Stimulated activated naive B cell treated with anti-CD40 and anti-IgM and Interleukin-4, amounts not matched to agents 10 μg/mL and 1 μg/mL and 100 μg/mL, for 72 hours (primary cell): ENCODE results near the gene PPP1R13L.
A peak's percentile ranks its signal among the peaks of the same experiment; 100 is the strongest.

Experiments
- ATAC-seq, 2 donors: fragments of 150-1000 bp; cut with Tn5 transposase; replicated peaks; 2 replicates each; pipeline ENCODE4 v1.10.0; 2021; ENCODE audit warnings: moderate library complexity in 1 of 2
- DNase-seq: peaks from one replicate; pipeline ENCODE4 v3.0.0; 2021
- H3K27ac Mint-ChIP-seq: one replicate; pipeline ENCODE4 v1.8.0; 2022; ENCODE audit warnings: mild to moderate bottlenecking, mixed read lengths
- H3K27me3 Mint-ChIP-seq, 2 donors: one replicate each; pipeline ENCODE4 v1.8.0; 2022; ENCODE audit warnings: mixed read lengths in 2 of 2
- H3K36me3 Mint-ChIP-seq, 2 donors: one replicate each; pipeline ENCODE4 v1.8.0; 2022; ENCODE audit warnings: mixed read lengths in 2 of 2, mild to moderate bottlenecking in 1 of 2
- H3K4me1 Mint-ChIP-seq, 2 donors: one replicate each; pipeline ENCODE4 v1.8.0; 2022; ENCODE audit warnings: mixed read lengths in 2 of 2, mild to moderate bottlenecking in 1 of 2
- H3K4me3 Mint-ChIP-seq, 2 donors: one replicate each; pipeline ENCODE4 v1.8.0; 2022; ENCODE audit warnings: mild to moderate bottlenecking in 2 of 2, mixed read lengths in 2 of 2, moderate library complexity in 1 of 2
- H3K9me3 Mint-ChIP-seq, 2 donors: one replicate each; pipeline ENCODE4 v1.8.0; 2022; ENCODE audit warnings: mixed read lengths in 2 of 2, mild to moderate bottlenecking in 1 of 2

The PPP1R13L gene

GRCh38 chr19:45355402-45355801, 49.5 kb downstream of the PPP1R13L start:
- Mint-ChIP-seq H3K4me3 (no peak overlapping the region), H3K27ac (no peak overlapping the region), H3K27me3 (no peaks in the 10 kb centered on the region), H3K4me1 (no peaks in the 10 kb centered on the region), H3K36me3 (peaks cover 59 to 75% of the 10 kb centered on the region in 2 donors), H3K9me3 (no peaks in the 10 kb centered on the region)
- ATAC-seq (no peak), DNase-seq (no peak)

GRCh38 chr19:45354241-45354842, 50.5 kb downstream of the PPP1R13L start:
- no peaks in the 10 kb centered on the region for H3K9me3 Mint-ChIP-seq
- H3K27ac Mint-ChIP-seq = no peak overlapping the region
- H3K27me3 Mint-ChIP-seq = no peaks in the 10 kb centered on the region
- DNase-seq (no peak), ATAC-seq (no peak)
- H3K36me3 Mint-ChIP-seq = peaks cover 64 to 79% of the 10 kb centered on the region in 2 donors
- H3K4me1 Mint-ChIP-seq = no peaks in the 10 kb centered on the region
- H3K4me3 Mint-ChIP-seq = no peak overlapping the region

GRCh38 chr19:45352914-45353796, 51.7 kb downstream of the PPP1R13L start:
- no peak overlapping the region for H3K27ac Mint-ChIP-seq
- H3K9me3 Mint-ChIP-seq = no peaks in the 10 kb centered on the region
- no peak for DNase-seq
- H3K27me3 Mint-ChIP-seq = no peaks in the 10 kb centered on the region
- H3K4me3 Mint-ChIP-seq = no peak overlapping the region
- H3K4me1 Mint-ChIP-seq = no peaks in the 10 kb centered on the region
- H3K36me3 Mint-ChIP-seq = peaks cover 55 to 73% of the 10 kb centered on the region in 2 donors
- peak in 1 of 2 donors; percentile 29 for ATAC-seq

- ATAC-seq (no peak), DNase-seq (no peak)
- Mint-ChIP-seq H3K27me3 (no peaks in the 10 kb centered on the region), H3K4me1 (no peaks in the 10 kb centered on the region), H3K36me3 (peaks cover 55 to 67% of the 10 kb centered on the region in 2 donors), H3K27ac (no peak overlapping the region), H3K4me3 (no peak overlapping the region), H3K9me3 (no peaks in the 10 kb centered on the region)
Observed at GRCh38 chr19:45352471-45352870, 52.4 kb downstream of the PPP1R13L start.

- Mint-ChIP-seq H3K4me3 (no peak overlapping the region), H3K27ac (no peak overlapping the region), H3K9me3 (no peaks in the 10 kb centered on the region), H3K4me1 (no peaks in the 10 kb centered on the region), H3K36me3 (peaks cover 52 to 62% of the 10 kb centered on the region in 2 donors), H3K27me3 (peaks cover 0 to under 1% of the 10 kb centered on the region in 2 donors)
- ATAC-seq (no peak), DNase-seq (no peak)
Observed at GRCh38 chr19:45352062-45352461, 52.8 kb downstream of the PPP1R13L start.

- Mint-ChIP-seq H3K27me3 (peaks cover 0 to 6% of the 10 kb centered on the region in 2 donors), H3K4me3 (no peak overlapping the region), H3K9me3 (no peaks in the 10 kb centered on the region), H3K36me3 (peaks cover 47 to 57% of the 10 kb centered on the region in 2 donors), H3K27ac (no peak overlapping the region), H3K4me1 (no peaks in the 10 kb centered on the region)
- ATAC-seq (no peak), DNase-seq (no peak)
Observed at GRCh38 chr19:45351401-45351952, 53.4 kb downstream of the PPP1R13L start.

GRCh38 chr19:45350477-45351058, 54.3 kb downstream of the PPP1R13L start:
- H3K27ac Mint-ChIP-seq = no peak overlapping the region
- ATAC-seq (no peak), DNase-seq (no peak)
- H3K27me3 Mint-ChIP-seq = peaks cover 7 to 15% of the 10 kb centered on the region in 2 donors
- no peak overlapping the region for H3K4me3 Mint-ChIP-seq
- no peaks in the 10 kb centered on the region for H3K9me3 Mint-ChIP-seq
- H3K36me3 Mint-ChIP-seq = peaks cover 39 to 48% of the 10 kb centered on the region in 2 donors
- H3K4me1 Mint-ChIP-seq = no peaks in the 10 kb centered on the region

- H3K27ac Mint-ChIP-seq = no peak overlapping the region
- H3K9me3 Mint-ChIP-seq = no peaks in the 10 kb centered on the region
- H3K4me3 Mint-ChIP-seq = no peak overlapping the region
- H3K36me3 Mint-ChIP-seq = peaks cover 33 to 43% of the 10 kb centered on the region in 2 donors
- no peaks in the 10 kb centered on the region for H3K4me1 Mint-ChIP-seq
- ATAC-seq (no peak), DNase-seq (no peak)
- peaks cover 14 to 23% of the 10 kb centered on the region in 2 donors for H3K27me3 Mint-ChIP-seq
Observed at GRCh38 chr19:45349430-45349941, 55.4 kb downstream of the PPP1R13L start.

GRCh38 chr19:45349126-45349415, 55.8 kb downstream of the PPP1R13L start:
- Mint-ChIP-seq H3K27me3 (peaks cover 17 to 23% of the 10 kb centered on the region in 2 donors), H3K9me3 (no peaks in the 10 kb centered on the region)

GRCh38 chr19:45348367-45349125, 56.3 kb downstream of the PPP1R13L start:
- Mint-ChIP-seq H3K4me3 (no peak overlapping the region), H3K4me1 (no peaks in the 10 kb centered on the region), H3K27me3 (peaks cover 17 to 23% of the 10 kb centered on the region in 2 donors), H3K27ac (no peak overlapping the region), H3K9me3 (no peaks in the 10 kb centered on the region), H3K36me3 (peaks cover 24 to 36% of the 10 kb centered on the region in 2 donors)
- DNase-seq (no peak), ATAC-seq (no peak)

More at GRCh38 chr19:45349126-45349415, 55.8 kb downstream of the PPP1R13L start:
- Mint-ChIP-seq H3K4me1 (no peaks in the 10 kb centered on the region), H3K27ac (no peak overlapping the region), H3K36me3 (peaks cover 29 to 39% of the 10 kb centered on the region in 2 donors), H3K4me3 (no peak overlapping the region)
- DNase-seq = no peak
- no peak for ATAC-seq

- ATAC-seq (no peak), DNase-seq (no peak)
- H3K27ac Mint-ChIP-seq = no peak overlapping the region
- no peaks in the 10 kb centered on the region for H3K9me3 Mint-ChIP-seq
- H3K27me3 Mint-ChIP-seq = peaks cover 17 to 23% of the 10 kb centered on the region in 2 donors
- H3K36me3 Mint-ChIP-seq = peaks cover 17 to 29% of the 10 kb centered on the region in 2 donors
- H3K4me1 Mint-ChIP-seq = no peaks in the 10 kb centered on the region
- H3K4me3 Mint-ChIP-seq = no peak overlapping the region
Observed at GRCh38 chr19:45347570-45348366, 57.1 kb downstream of the PPP1R13L start.

GRCh38 chr19:45346449-45346848, 58.4 kb downstream of the PPP1R13L start:
- Mint-ChIP-seq H3K4me3 (no peak overlapping the region), H3K27me3 (peaks cover 17 to 23% of the 10 kb centered on the region in 2 donors), H3K4me1 (no peaks in the 10 kb centered on the region), H3K36me3 (peaks cover 14 to 23% of the 10 kb centered on the region in 2 donors), H3K9me3 (no peaks in the 10 kb centered on the region), H3K27ac (no peak overlapping the region)
- no peak for ATAC-seq
- no peak for DNase-seq

- H3K27me3 Mint-ChIP-seq = peaks cover 17 to 23% of the 10 kb centered on the region in 2 donors
- no peak overlapping the region for H3K4me3 Mint-ChIP-seq
- ATAC-seq (no peak), DNase-seq (no peak)
- peaks cover 11 to 15% of the 10 kb centered on the region in 2 donors for H3K36me3 Mint-ChIP-seq
- H3K9me3 Mint-ChIP-seq = no peaks in the 10 kb centered on the region
- no peak overlapping the region for H3K27ac Mint-ChIP-seq
- no peaks in the 10 kb centered on the region for H3K4me1 Mint-ChIP-seq
Observed at GRCh38 chr19:45345506-45345860, 59.4 kb downstream of the PPP1R13L start.
